ENCODE data around the gene NKAPD1. TPM values are rescaled to one million over a fixed set of nuclear protein-coding genes. Genes with fewer than 3 reads are reported as not detected.

NKAPD1 gene
- total and polyA plus RNA-seq, 2 of the 13 experiments (the other 11 are each of a cell fraction or from before 2014, with no cell fraction given): 11.2 to 22.5 TPM

DNA sequence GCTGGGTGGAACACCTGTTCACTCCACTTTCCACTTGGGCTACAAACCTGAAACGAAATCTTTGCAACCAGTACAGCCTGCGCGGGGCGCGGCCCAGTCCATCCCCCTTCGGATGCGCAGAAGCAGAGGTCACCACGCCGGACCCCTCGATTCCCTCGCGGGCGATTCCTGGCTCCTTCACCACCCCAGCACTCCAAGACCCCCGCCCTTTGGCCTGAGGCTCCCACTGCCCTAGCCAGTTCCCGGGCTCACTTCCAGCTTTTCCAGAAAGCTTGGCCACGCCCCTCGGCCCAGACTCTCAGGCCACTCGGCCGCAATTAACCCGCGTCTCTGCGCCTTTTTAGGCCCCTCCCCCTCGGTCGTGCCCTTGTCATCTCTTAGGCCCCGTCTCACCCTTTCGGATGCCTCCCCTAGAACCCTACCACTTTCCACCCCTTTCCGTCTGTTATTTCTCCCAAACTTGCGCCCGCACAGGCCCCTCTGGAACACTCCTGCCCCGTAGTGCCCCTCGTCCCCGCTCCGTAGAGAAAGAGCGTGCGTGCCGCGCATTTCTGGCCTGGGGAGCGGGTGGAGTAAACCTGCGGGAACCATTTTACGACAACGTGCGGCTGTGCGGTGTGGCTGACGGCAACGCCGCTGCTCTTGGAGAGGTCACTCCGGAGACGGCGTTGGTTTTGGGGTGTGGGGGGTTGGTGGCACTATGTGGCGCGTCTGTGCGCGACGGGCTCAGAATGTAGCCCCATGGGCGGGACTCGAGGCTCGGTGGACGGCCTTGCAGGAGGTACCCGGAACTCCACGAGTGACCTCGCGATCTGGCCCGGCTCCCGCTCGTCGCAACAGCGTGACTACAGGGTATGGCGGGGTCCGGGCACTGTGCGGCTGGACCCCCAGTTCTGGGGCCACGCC is 49.1 kb upstream of the NKAPD1 start, which contains the start of gene DLAT (continued):
- TF ChIP-seq, protein P1, sequence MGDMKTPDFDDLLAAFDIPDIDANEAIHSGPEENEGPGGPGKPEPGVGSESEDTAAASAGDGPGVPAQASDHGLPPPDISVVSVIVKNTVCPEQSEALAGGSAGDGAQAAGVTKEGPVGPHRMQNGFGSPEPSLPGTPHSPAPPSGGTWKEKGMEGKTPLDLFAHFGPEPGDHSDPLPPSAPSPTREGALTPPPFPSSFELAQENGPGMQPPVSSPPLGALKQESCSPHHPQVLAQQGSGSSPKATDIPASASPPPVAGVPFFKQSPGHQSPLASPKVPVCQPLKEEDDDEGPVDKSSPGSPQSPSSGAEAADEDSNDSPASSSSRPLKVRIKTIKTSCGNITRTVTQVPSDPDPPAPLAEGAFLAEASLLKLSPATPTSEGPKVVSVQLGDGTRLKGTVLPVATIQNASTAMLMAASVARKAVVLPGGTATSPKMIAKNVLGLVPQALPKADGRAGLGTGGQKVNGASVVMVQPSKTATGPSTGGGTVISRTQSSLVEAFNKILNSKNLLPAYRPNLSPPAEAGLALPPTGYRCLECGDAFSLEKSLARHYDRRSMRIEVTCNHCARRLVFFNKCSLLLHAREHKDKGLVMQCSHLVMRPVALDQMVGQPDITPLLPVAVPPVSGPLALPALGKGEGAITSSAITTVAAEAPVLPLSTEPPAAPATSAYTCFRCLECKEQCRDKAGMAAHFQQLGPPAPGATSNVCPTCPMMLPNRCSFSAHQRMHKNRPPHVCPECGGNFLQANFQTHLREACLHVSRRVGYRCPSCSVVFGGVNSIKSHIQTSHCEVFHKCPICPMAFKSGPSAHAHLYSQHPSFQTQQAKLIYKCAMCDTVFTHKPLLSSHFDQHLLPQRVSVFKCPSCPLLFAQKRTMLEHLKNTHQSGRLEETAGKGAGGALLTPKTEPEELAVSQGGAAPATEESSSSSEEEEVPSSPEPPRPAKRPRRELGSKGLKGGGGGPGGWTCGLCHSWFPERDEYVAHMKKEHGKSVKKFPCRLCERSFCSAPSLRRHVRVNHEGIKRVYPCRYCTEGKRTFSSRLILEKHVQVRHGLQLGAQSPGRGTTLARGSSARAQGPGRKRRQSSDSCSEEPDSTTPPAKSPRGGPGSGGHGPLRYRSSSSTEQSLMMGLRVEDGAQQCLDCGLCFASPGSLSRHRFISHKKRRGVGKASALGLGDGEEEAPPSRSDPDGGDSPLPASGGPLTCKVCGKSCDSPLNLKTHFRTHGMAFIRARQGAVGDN (CRISPR knock-in tag; IDR thresholded peaks at IDR 0.05): peak; percentile 99
- TF ChIP-seq ZNF772 (CRISPR knock-in tag; IDR thresholded peaks at IDR 0.05): peak; percentile 79; the same call in 1 of the 2 replicates
- peak; percentile 98 for TF ChIP-seq YEATS4 (CRISPR knock-in tag; IDR thresholded peaks at IDR 0.05; ENCODE audit: borderline replicate concordance)
- no peak for TF ChIP-seq NFIB (CRISPR knock-in tag; IDR thresholded peaks at IDR 0.05; ENCODE audit: borderline replicate concordance)
- TF ChIP-seq, protein P2, sequence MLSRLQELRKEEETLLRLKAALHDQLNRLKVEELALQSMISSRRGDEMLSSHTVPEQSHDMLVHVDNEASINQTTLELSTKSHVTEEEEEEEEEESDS (CRISPR knock-in tag; IDR thresholded peaks at IDR 0.05; ENCODE audit: borderline replicate concordance): no peak
- peak; percentile 95; the same call in 1 of the 2 replicates for TF ChIP-seq ZNF33B (CRISPR knock-in tag; IDR thresholded peaks at IDR 0.05)
- TF ChIP-seq SIX1 (CRISPR knock-in tag; IDR thresholded peaks at IDR 0.05; ENCODE audit: borderline replicate concordance): no peak
- TF ChIP-seq SMAD9 (CRISPR knock-in tag; IDR thresholded peaks at IDR 0.05): no peak; the same call in 1 of the 2 replicates
- TF ChIP-seq RARG (CRISPR knock-in tag; IDR thresholded peaks at IDR 0.05; ENCODE audit: low read depth): no peak
- peak; percentile 39; the same call in 1 of the 2 replicates for TF ChIP-seq MAZ (IDR thresholded peaks at IDR 0.05; ENCODE audit: borderline replicate concordance, low read depth, low read length)
- peak; percentile 76 for TF ChIP-seq MAZ (CRISPR knock-in tag; IDR thresholded peaks at IDR 0.05; ENCODE audit: low read depth)
- TF ChIP-seq, protein P3, sequence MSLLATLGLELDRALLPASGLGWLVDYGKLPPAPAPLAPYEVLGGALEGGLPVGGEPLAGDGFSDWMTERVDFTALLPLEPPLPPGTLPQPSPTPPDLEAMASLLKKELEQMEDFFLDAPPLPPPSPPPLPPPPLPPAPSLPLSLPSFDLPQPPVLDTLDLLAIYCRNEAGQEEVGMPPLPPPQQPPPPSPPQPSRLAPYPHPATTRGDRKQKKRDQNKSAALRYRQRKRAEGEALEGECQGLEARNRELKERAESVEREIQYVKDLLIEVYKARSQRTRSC (CRISPR knock-in tag; IDR thresholded peaks at IDR 0.05; ENCODE audit: low read depth): peak; percentile 87; the same call in 1 of the 2 replicates
- peak; percentile 88 for TF ChIP-seq ZNF850 (CRISPR knock-in tag; conservative IDR thresholded peaks at IDR 0.05)
- TF ChIP-seq, protein P4, sequence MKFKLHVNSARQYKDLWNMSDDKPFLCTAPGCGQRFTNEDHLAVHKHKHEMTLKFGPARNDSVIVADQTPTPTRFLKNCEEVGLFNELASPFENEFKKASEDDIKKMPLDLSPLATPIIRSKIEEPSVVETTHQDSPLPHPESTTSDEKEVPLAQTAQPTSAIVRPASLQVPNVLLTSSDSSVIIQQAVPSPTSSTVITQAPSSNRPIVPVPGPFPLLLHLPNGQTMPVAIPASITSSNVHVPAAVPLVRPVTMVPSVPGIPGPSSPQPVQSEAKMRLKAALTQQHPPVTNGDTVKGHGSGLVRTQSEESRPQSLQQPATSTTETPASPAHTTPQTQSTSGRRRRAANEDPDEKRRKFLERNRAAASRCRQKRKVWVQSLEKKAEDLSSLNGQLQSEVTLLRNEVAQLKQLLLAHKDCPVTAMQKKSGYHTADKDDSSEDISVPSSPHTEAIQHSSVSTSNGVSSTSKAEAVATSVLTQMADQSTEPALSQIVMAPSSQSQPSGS (CRISPR knock-in tag; IDR thresholded peaks at IDR 0.05): peak; percentile 79
- TF ChIP-seq BCL6 (CRISPR knock-in tag; IDR thresholded peaks at IDR 0.05): no peak
- no peak for TF ChIP-seq SNRNP70 (IDR thresholded peaks at IDR 0.05; ENCODE audit: low read depth, low read length)
- TF ChIP-seq NCOR1 (IDR thresholded peaks at IDR 0.05; ENCODE audit: borderline replicate concordance, low read length): peak; percentile 54
- TF ChIP-seq ZFP90 (CRISPR knock-in tag; IDR thresholded peaks at IDR 0.05; ENCODE audit: borderline replicate concordance): peak; percentile 84
- TF ChIP-seq ZNF569 (CRISPR knock-in tag; IDR thresholded peaks at IDR 0.05; ENCODE audit: borderline replicate concordance): 0 out of 2 replicates have a peak, but pooled peaks have one; percentile 67
- TF ChIP-seq ZSCAN21 (CRISPR knock-in tag; IDR thresholded peaks at IDR 0.05; ENCODE audit: borderline replicate concordance): 0 out of 2 replicates have a peak, but pooled peaks have one; percentile 40
- peak; percentile 93 for TF ChIP-seq ZNF350 (CRISPR knock-in tag; IDR thresholded peaks at IDR 0.05; ENCODE audit: borderline replicate concordance, low read depth)
- peak; percentile 98; the same call in 1 of the 2 replicates for TF ChIP-seq ZNF572 (CRISPR knock-in tag; IDR thresholded peaks at IDR 0.05)
